RWPE1 (cell line): Measurements from ENCODE around the gene GLCE.

Source experiments
- CTCF ChIA-PET: fragments of 350-600 bp; sonication (Branson Sonifier 250); formaldehyde crosslinking; extraction: SDS; loops from one replicate; lab custom pipeline; 2021; lab: Yijun Ruan, JAX
- POLR2A ChIA-PET: fragments of 400-600 bp; formaldehyde crosslinking; extraction: SDS; loops from one replicate; lab custom pipeline; 2020; ENCODE audit warnings: antibody characterized with exemption; ENCODE audit not compliant: low non-redundant PET; lab: Yijun Ruan, JAX
- DNase-seq: peaks from one replicate; pipeline ENCODE4 v3.0.0; 2012; ENCODE audit warnings: low spot score
- H3K27ac ChIP-seq: fragments of 450-650 bp; 2 replicates; pipeline ENCODE4 v1.5.1; 2017
- CTCF ChIP-seq: fragments of 450-650 bp; conservative IDR thresholded peaks from 2 replicates; pipeline ENCODE4 v1.5.1; 2017; ENCODE audit warnings: low read depth, mild to moderate bottlenecking

Gene GLCE

GRCh38 chr15:69317392-69317841 is 157.0 kb downstream of the GLCE start:
- TF ChIP-seq CTCF: no peak
- no peak for DNase-seq
- ChIA-PET POLR2A (no interaction called here), CTCF (no interaction called here)
- no peak overlapping the region for H3K27ac ChIP-seq

DNA sequence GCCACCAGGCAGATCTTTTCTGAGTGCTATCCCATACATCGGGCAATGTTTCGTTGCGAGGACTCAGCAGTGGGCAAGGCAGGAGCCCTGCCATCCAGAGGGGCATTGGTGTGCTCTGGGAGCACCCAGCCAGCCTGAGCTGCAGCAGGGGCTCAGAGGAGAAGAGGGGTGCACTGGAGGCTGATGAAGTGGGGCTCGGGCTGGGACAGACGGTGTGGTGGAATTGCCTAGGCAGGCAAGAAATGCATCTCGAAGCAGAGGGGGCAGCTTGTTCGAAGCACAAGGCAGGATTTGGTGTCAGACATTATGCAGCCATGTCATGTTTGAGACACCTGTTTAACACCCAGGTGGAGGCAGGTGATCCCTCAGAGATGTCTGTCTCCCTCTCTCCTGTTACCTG is 157.6 kb downstream of the GLCE start:
- ChIA-PET CTCF (interaction anchor here (0.8 kb wide), 1 partner anchor 12 kb away, joined by 3 read pairs; no protein-coding TSS in a partner anchor), POLR2A (no interaction called here)
- no peak for TF ChIP-seq CTCF
- no peak overlapping the region for H3K27ac ChIP-seq
- DNase-seq: no peak

DNA sequence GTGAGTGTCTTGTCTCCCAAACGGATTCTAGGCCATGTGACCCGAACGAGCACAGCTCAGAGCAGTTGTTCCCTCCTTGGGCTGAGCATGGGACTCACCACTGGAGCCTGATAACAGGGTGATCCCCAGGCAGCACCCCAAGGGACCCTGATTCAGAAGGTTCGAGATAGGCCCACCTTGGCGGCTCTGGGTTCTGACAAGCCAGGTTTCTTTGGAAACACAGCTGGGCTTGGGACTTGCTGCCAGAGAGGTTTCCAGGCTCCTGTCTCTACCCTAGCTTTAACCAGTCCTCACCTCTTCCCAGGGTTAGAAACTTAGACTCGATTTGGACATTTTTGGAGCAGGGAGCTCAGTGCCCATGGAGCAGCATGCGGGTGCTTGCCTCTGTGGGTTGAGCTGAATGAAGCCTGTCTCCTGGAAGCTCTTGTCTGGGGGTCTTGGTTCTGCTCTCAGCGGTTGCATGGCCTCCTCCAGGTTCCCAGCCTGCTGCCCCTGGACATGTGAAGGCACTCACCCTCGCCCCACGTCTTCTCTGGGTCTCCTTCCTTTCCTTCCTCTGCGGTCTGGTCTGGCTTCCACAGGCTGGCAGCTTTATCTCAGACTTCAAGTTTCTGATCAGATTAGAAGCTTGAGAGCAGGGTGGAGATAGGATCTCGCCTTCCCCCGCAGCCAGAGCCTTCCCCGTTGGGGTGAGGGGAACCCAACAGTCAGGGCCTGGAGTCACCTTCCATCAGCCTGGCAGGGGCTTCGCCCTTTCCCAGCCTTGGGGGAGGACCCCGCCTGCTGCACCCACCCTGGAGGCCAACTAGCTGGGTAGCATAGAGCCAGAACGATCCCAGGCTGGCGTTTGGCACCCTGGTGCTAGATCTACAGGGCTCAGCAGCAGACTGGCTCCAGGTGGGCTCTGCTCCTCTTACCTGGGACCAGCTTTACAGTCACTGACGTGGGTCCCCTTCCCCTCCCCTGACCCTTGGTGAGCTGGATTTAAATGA is 159.2 kb downstream of the GLCE start:
- no peak for DNase-seq
- H3K27ac ChIP-seq: no peak overlapping the region
- POLR2A ChIA-PET: no interaction called here
- no peak for TF ChIP-seq CTCF
- CTCF ChIA-PET: interaction anchor here (0.7 to 1.1 kb wide), 2 partner anchors 23 to 943 kb away, joined by 3 read pairs; no protein-coding TSS in a partner anchor

GRCh38 chr15:69320977-69321554 is 160.6 kb downstream of the GLCE start:
- TF ChIP-seq CTCF: no peak
- CTCF ChIA-PET: interaction anchor here (0.6 kb wide), 1 partner anchor 15 kb away, joined by 7 read pairs; no protein-coding TSS in a partner anchor
- POLR2A ChIA-PET: no interaction called here
- H3K27ac ChIP-seq: no peak overlapping the region
- no peak for DNase-seq
